Measurements from ENCODE around the gene USE1.
A peak's percentile ranks its signal among the peaks of the same experiment; 100 is the strongest.

USE1 gene

DNA sequence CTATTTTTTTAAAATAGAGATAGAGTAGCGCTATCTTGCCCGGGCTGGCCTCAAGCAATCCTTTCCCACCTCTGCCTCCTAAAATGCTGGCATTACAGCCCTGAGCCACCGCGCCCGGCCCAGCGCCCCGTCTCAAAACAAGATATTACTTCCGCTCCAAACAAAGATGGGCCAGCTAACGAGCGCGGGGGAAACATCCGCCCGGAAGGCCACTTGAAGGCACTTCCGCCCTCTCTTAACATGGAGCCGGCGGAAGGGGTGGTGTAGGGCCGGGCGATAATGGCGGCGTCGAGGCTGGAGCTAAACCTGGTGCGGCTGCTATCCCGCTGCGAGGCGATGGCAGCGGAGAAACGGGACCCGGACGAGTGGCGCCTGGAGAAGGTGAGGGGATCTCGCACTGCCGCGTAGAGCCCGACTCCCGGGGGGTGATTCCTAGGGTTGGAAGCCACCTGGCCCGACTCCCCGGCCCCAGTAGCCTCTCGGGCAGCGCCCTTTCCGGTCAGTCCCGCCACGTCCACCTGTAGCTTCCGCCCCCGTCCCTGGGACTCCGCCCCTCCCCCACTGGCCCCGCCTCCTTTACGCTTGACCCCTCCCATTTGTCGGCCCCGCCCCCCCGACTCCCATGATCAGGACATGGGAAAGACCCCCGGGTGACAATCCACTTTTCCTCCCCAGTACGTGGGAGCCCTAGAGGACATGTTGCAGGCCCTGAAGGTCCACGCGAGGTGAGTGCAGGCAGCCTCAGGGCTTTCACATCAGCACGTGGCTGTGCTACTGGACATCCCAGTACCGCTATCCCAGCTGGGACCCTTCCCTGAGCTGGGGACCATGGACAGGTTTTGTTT lies at the start of gene USE1:
USE1 (plus strand) TSS at position 231 of the 845 bp plus-strand sequence; CDS start at position 280, 49 bp downstream.
- Histone ChIP-seq H3K4me1 (ENCODE audit: control insufficient read depth in 1 of 2, insufficient read depth in 2 of 2, low read length in 2 of 2) (peaks cover 12 to 16% of the 10 kb centered on the region in 2 donors), H3K27ac (ENCODE audit: low read depth, low read length) (peak within 1 kb of the TSS; percentile 94), H3K4me3 (ENCODE audit: low read depth in 1 of 2, low read length in 2 of 2) (peak within 1 kb of the TSS; percentile 76 to 87), H3K9ac (ENCODE audit: low read depth in 1 of 2, low read length in 2 of 2) (peak within 1 kb of the TSS; percentile 64 to 73), H3K9me3 (ENCODE audit: control insufficient read depth in 1 of 2, low read length in 2 of 2) (no peaks in the 10 kb centered on the region), H3K27me3 (ENCODE audit: control insufficient read depth in 1 of 2, insufficient read depth in 2 of 2, low read length in 2 of 2) (no peaks in the 10 kb centered on the region), H3K36me3 (ENCODE audit: control insufficient read depth in 1 of 2, insufficient read depth in 2 of 2, low read length in 2 of 2) (peaks cover 5 to 45% of the 10 kb centered on the region in 2 donors)

DNA sequence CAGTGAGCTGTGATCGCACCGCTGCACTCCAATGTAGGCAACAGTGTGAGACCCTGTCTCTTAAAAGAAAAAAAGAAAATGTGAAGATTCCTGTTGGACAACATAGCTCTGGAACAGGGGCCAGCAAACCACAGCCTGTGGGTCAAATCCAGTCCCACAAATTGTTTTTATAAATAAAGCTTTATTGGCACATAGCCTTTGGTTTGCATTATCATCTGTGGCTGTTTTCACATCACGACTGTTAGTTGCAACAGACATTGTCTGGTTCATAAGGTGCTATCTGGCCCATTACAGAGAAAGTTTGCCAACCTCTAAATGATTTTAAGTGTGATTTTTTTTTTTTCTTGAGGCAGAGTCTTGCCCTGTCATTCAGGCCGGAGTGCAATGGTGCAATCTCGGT lies 49.4 kb upstream of the USE1 start:
- Histone ChIP-seq H3K9me3 (ENCODE audit: control insufficient read depth in 1 of 2, low read length in 2 of 2) (no peaks in the 10 kb centered on the region), H3K36me3 (ENCODE audit: control insufficient read depth in 1 of 2, insufficient read depth in 2 of 2, low read length in 2 of 2) (peaks cover 40 to 66% of the 10 kb centered on the region in 2 donors), H3K27ac (ENCODE audit: low read depth, low read length) (no peak overlapping the region), H3K9ac (ENCODE audit: low read depth in 1 of 2, low read length in 2 of 2) (no peak overlapping the region), H3K4me3 (ENCODE audit: low read depth in 1 of 2, low read length in 2 of 2) (no peak overlapping the region), H3K4me1 (ENCODE audit: control insufficient read depth in 1 of 2, insufficient read depth in 2 of 2, low read length in 2 of 2) (no peaks in the 10 kb centered on the region), H3K27me3 (ENCODE audit: control insufficient read depth in 1 of 2, insufficient read depth in 2 of 2, low read length in 2 of 2) (no peaks in the 10 kb centered on the region)

GRCh38 chr19:17170538-17171297 lies 44.4 kb upstream of the USE1 start:
- Histone ChIP-seq H3K27me3 (ENCODE audit: control insufficient read depth in 1 of 2, insufficient read depth in 2 of 2, low read length in 2 of 2) (no peaks in the 10 kb centered on the region), H3K36me3 (ENCODE audit: control insufficient read depth in 1 of 2, insufficient read depth in 2 of 2, low read length in 2 of 2) (peaks cover 26 to 69% of the 10 kb centered on the region in 2 donors), H3K9ac (ENCODE audit: low read depth in 1 of 2, low read length in 2 of 2) (no peak overlapping the region)

GRCh38 chr19:17171874-17172273 lies 43.3 kb upstream of the USE1 start:
- Histone ChIP-seq H3K9ac (ENCODE audit: low read depth in 1 of 2, low read length in 2 of 2) (no peak overlapping the region), H3K9me3 (ENCODE audit: control insufficient read depth in 1 of 2, low read length in 2 of 2) (no peaks in the 10 kb centered on the region), H3K4me1 (ENCODE audit: control insufficient read depth in 1 of 2, insufficient read depth in 2 of 2, low read length in 2 of 2) (no peaks in the 10 kb centered on the region), H3K27me3 (ENCODE audit: control insufficient read depth in 1 of 2, insufficient read depth in 2 of 2, low read length in 2 of 2) (no peaks in the 10 kb centered on the region), H3K4me3 (ENCODE audit: low read depth in 1 of 2, low read length in 2 of 2) (no peak overlapping the region), H3K36me3 (ENCODE audit: control insufficient read depth in 1 of 2, insufficient read depth in 2 of 2, low read length in 2 of 2) (peaks cover 23 to 75% of the 10 kb centered on the region in 2 donors), H3K27ac (ENCODE audit: low read depth, low read length) (no peak overlapping the region)

More at GRCh38 chr19:17170538-17171297, 44.4 kb upstream of the USE1 start:
- no peaks in the 10 kb centered on the region for H3K9me3 ChIP-seq (ENCODE audit: control insufficient read depth in 1 of 2, low read length in 2 of 2)
- no peak overlapping the region for H3K27ac ChIP-seq (ENCODE audit: low read depth, low read length)
- H3K4me1 ChIP-seq (ENCODE audit: control insufficient read depth in 1 of 2, insufficient read depth in 2 of 2, low read length in 2 of 2) = no peaks in the 10 kb centered on the region
- no peak overlapping the region for H3K4me3 ChIP-seq (ENCODE audit: low read depth in 1 of 2, low read length in 2 of 2)

GRCh38 chr19:17172624-17173345 lies 42.4 kb upstream of the USE1 start:
- peaks cover 23 to 78% of the 10 kb centered on the region in 2 donors for H3K36me3 ChIP-seq (ENCODE audit: control insufficient read depth in 1 of 2, insufficient read depth in 2 of 2, low read length in 2 of 2)

GRCh38 chr19:17178291-17178690 lies 36.9 kb upstream of the USE1 start:
- Histone ChIP-seq H3K4me1 (ENCODE audit: control insufficient read depth in 1 of 2, insufficient read depth in 2 of 2, low read length in 2 of 2) (peaks cover 0 to 2% of the 10 kb centered on the region in 2 donors), H3K27ac (ENCODE audit: low read depth, low read length) (no peak overlapping the region), H3K36me3 (ENCODE audit: control insufficient read depth in 1 of 2, insufficient read depth in 2 of 2, low read length in 2 of 2) (peaks cover 6 to 48% of the 10 kb centered on the region in 2 donors)

More at GRCh38 chr19:17172624-17173345, 42.4 kb upstream of the USE1 start:
- H3K9me3 ChIP-seq (ENCODE audit: control insufficient read depth in 1 of 2, low read length in 2 of 2) = no peaks in the 10 kb centered on the region
- H3K27ac ChIP-seq (ENCODE audit: low read depth, low read length) = no peak overlapping the region
- no peak overlapping the region for H3K4me3 ChIP-seq (ENCODE audit: low read depth in 1 of 2, low read length in 2 of 2)
- H3K4me1 ChIP-seq (ENCODE audit: control insufficient read depth in 1 of 2, insufficient read depth in 2 of 2, low read length in 2 of 2) = no peaks in the 10 kb centered on the region
- no peak overlapping the region for H3K9ac ChIP-seq (ENCODE audit: low read depth in 1 of 2, low read length in 2 of 2)
- H3K27me3 ChIP-seq (ENCODE audit: control insufficient read depth in 1 of 2, insufficient read depth in 2 of 2, low read length in 2 of 2) = no peaks in the 10 kb centered on the region

DNA sequence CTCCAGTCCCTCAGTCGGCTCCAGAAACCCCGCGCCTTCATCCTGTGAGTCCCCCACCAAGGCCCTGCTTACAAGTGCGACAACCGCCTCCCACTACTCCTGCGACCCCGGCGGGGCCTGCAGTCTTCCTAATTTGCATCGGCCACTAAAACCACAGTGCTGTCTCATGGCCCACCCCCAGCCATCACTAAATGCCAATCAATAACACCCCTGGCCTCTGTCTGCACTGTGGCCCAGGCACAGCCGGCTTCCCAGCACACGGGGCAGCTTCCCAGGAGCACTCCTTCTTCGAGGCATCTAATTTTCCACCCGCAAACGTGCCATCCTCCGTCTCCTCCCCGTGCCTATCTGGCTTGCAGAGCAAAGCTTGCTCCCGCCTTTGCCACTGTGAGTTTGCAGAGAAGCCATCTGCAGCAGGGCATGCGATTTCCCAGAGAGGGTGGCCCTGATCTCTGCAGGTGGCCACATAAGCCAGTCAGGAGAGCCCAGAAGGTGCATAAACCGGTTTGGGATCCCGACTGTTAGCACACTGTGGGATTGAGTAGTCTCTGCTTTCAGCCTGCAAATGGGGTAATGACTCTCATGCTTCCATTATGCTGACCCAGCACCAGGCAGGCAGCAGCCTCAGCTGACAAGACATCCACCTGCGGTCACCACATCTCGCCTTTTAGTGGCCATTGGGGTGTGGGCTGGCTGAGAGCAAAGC lies 34.0 kb upstream of the USE1 start:
- Histone ChIP-seq H3K27ac (ENCODE audit: low read depth, low read length) (no peak overlapping the region), H3K9ac (ENCODE audit: low read depth in 1 of 2, low read length in 2 of 2) (no peak overlapping the region), H3K9me3 (ENCODE audit: control insufficient read depth in 1 of 2, low read length in 2 of 2) (no peaks in the 10 kb centered on the region), H3K4me1 (ENCODE audit: control insufficient read depth in 1 of 2, insufficient read depth in 2 of 2, low read length in 2 of 2) (peaks cover 0 to 11% of the 10 kb centered on the region in 2 donors), H3K36me3 (ENCODE audit: control insufficient read depth in 1 of 2, insufficient read depth in 2 of 2, low read length in 2 of 2) (peaks cover 6 to 38% of the 10 kb centered on the region in 2 donors), H3K27me3 (ENCODE audit: control insufficient read depth in 1 of 2, insufficient read depth in 2 of 2, low read length in 2 of 2) (no peaks in the 10 kb centered on the region), H3K4me3 (ENCODE audit: low read depth in 1 of 2, low read length in 2 of 2) (no peak overlapping the region)

More at GRCh38 chr19:17178291-17178690, 36.9 kb upstream of the USE1 start:
- H3K27me3 ChIP-seq (ENCODE audit: control insufficient read depth in 1 of 2, insufficient read depth in 2 of 2, low read length in 2 of 2) = no peaks in the 10 kb centered on the region
- H3K4me3 ChIP-seq (ENCODE audit: low read depth in 1 of 2, low read length in 2 of 2) = no peak overlapping the region
- no peaks in the 10 kb centered on the region for H3K9me3 ChIP-seq (ENCODE audit: control insufficient read depth in 1 of 2, low read length in 2 of 2)
- H3K9ac ChIP-seq (ENCODE audit: low read depth in 1 of 2, low read length in 2 of 2) = no peak overlapping the region

DNA sequence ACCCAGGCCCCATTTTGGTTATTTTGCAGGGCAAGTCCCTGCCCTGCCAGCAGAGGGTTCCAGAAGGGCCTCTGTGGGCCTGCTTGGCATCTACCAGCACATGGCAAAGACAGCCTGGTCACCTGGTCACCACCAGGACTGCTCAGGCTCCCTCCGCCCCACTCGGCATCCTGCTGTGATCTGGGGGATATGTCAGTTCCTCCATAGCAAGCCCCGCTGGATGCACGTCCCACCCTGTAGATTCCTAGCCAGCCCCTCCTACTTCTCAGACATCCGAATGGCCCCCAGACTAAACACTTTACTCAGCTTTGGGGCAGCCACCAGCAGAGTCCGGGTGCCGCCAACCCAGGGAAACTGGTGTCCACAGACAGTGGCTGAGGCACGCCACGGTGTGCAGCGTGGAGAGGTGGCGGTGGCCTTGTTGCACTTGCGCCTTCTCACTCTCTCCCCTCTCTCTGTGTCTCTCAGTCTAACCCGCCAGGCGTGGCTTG lies 31.8 kb upstream of the USE1 start:
- Histone ChIP-seq H3K9me3 (ENCODE audit: control insufficient read depth in 1 of 2, low read length in 2 of 2) (no peaks in the 10 kb centered on the region), H3K27ac (ENCODE audit: low read depth, low read length) (peak overlapping the region; percentile 31), H3K4me3 (ENCODE audit: low read depth in 1 of 2, low read length in 2 of 2) (peak overlapping the region in 1 of 2 donors; percentile 32), H3K9ac (ENCODE audit: low read depth in 1 of 2, low read length in 2 of 2) (peak overlapping the region in 1 of 2 donors; percentile 24), H3K4me1 (ENCODE audit: control insufficient read depth in 1 of 2, insufficient read depth in 2 of 2, low read length in 2 of 2) (peaks cover 0 to 11% of the 10 kb centered on the region in 2 donors), H3K27me3 (ENCODE audit: control insufficient read depth in 1 of 2, insufficient read depth in 2 of 2, low read length in 2 of 2) (no peaks in the 10 kb centered on the region), H3K36me3 (ENCODE audit: control insufficient read depth in 1 of 2, insufficient read depth in 2 of 2, low read length in 2 of 2) (peaks cover 10 to 37% of the 10 kb centered on the region in 2 donors)

DNA sequence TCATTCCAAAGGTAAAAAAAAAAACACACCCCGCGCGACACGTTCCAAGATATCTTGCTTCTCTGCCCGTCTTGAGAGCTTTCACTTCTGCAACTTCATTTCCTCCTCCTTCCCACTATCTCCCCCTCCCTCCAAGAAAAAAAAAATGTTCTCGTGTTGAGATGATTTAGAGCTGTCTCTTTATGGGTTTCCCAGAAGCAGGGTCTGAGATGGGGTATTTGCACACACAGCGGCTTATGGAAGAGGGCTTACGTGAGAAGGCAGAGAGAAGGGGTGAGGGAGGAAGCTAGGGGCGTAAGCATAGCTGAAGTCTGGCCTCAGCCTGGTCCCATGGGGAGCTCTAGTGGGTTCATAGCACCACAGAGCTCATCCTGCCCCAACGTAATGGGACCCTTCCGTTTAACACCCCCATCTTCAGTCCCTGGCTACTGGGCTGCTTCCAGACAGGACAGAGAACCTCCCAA lies 31.3 kb upstream of the USE1 start:
- Histone ChIP-seq H3K27me3 (ENCODE audit: control insufficient read depth in 1 of 2, insufficient read depth in 2 of 2, low read length in 2 of 2) (no peaks in the 10 kb centered on the region), H3K27ac (ENCODE audit: low read depth, low read length) (peak overlapping the region; percentile 31), H3K36me3 (ENCODE audit: control insufficient read depth in 1 of 2, insufficient read depth in 2 of 2, low read length in 2 of 2) (peaks cover 10 to 41% of the 10 kb centered on the region in 2 donors), H3K9ac (ENCODE audit: low read depth in 1 of 2, low read length in 2 of 2) (peak overlapping the region; percentile 24 to 32), H3K9me3 (ENCODE audit: control insufficient read depth in 1 of 2, low read length in 2 of 2) (no peaks in the 10 kb centered on the region), H3K4me1 (ENCODE audit: control insufficient read depth in 1 of 2, insufficient read depth in 2 of 2, low read length in 2 of 2) (peaks cover 0 to 11% of the 10 kb centered on the region in 2 donors), H3K4me3 (ENCODE audit: low read depth in 1 of 2, low read length in 2 of 2) (peak overlapping the region in 1 of 2 donors; percentile 43)
